ENCODE results near the gene PCMT1. TPM values are rescaled to one million over a fixed set of nuclear protein-coding genes. Genes with fewer than 3 reads are reported as not detected.

The PCMT1 gene
- total and polyA plus RNA-seq, 9 of the 15 experiments (the other 6 are each of a cell fraction or from before 2014, with no cell fraction given), result 217 to 541 (median 327) TPM

GRCh38 chr6:149746147-149746946, 3.2 kb upstream of the PCMT1 start, which contains the start of gene NUP43 (continued):
- TF ChIP-seq ZBTB40 (IDR thresholded peaks at IDR 0.05) (peak; percentile 47; the same call in 1 of the 2 replicates), ZBTB40 (CRISPR knock-in tag; IDR thresholded peaks at IDR 0.05) (no peak), GABPA (tag; conservative IDR thresholded peaks at IDR 0.05; ENCODE audit: low read depth) (peak; percentile 57), DACH1 (IDR thresholded peaks at IDR 0.05; ENCODE audit: partially characterized antibody) (no peak), MNT (conservative IDR thresholded peaks at IDR 0.05) (peak; percentile 41 to 84; a peak in 3 of 4 replicates), HIVEP1 (CRISPR knock-in tag; IDR thresholded peaks at IDR 0.05) (no peak), ZBTB49 (CRISPR knock-in tag; IDR thresholded peaks at IDR 0.05; ENCODE audit: borderline replicate concordance) (no peak), RBM34 (IDR thresholded peaks at IDR 0.05; ENCODE audit: borderline replicate concordance, insufficient read depth, low read length) (no peak), MEIS2 (IDR thresholded peaks at IDR 0.05; ENCODE audit: partially characterized antibody) (peak; percentile 2), NFE2 (IDR thresholded peaks at IDR 0.05; ENCODE audit: low read depth) (no peak), ZNF408 (CRISPR knock-in tag; IDR thresholded peaks at IDR 0.05; ENCODE audit: low read depth) (no peak), ERF (CRISPR knock-in tag; IDR thresholded peaks at IDR 0.05) (no peak), SMAD4 (CRISPR knock-in tag; conservative IDR thresholded peaks at IDR 0.05) (0 out of 2 replicates have a peak, but pooled peaks have one; percentile 42), ZNF140 (CRISPR knock-in tag; IDR thresholded peaks at IDR 0.05) (no peak), NBN (IDR thresholded peaks at IDR 0.05; ENCODE audit: low read depth) (peak; percentile 63)
